GM21717 (cell line): ENCODE results near the gene HJV.
A peak's percentile ranks its signal among the peaks of the same experiment; 100 is the strongest.
"Not testable (repeated sequence)": the region's sequence is repeated elsewhere in the genome, so short reads cannot be mapped to it uniquely, and the experiment has no call there.

Experiments
- ATAC-seq: cut with Tn5 transposase; IDR thresholded peaks from one replicate; pipeline ENCODE4 v1.9.1; 2021; ENCODE audit warnings: mild to moderate bottlenecking, moderate library complexity; ENCODE audit not compliant: unreplicated experiment

Gene HJV

GRCh38 chr1:146021622-146022402 is at the start of gene HJV:
HJV (minus strand) TSS chr1:146021735; CDS start chr1:146020231, 1,504 bp downstream.
- ATAC-seq = no peak

- not testable (repeated sequence) for ATAC-seq
Observed at GRCh38 chr1:146059148-146059547, 37.6 kb upstream of the HJV start.

- ATAC-seq = peak; percentile 73
Observed at GRCh38 chr1:146051852-146052676, 30.5 kb upstream of the HJV start.

GRCh38 chr1:146051452-146051851 is 29.9 kb upstream of the HJV start:
- no peak for ATAC-seq

GRCh38 chr1:146050652-146050963 is 29.1 kb upstream of the HJV start:
- ATAC-seq = not testable (repeated sequence)

GRCh38 chr1:146049866-146050651 is 28.5 kb upstream of the HJV start:
- not testable (repeated sequence) for ATAC-seq

GRCh38 chr1:146049436-146049835 is 27.9 kb upstream of the HJV start:
- ATAC-seq = no peak

- not testable (repeated sequence) for ATAC-seq
Observed at GRCh38 chr1:146048514-146049115, 27.1 kb upstream of the HJV start.

GRCh38 chr1:146046664-146047063 is 25.1 kb upstream of the HJV start:
- ATAC-seq = no peak

GRCh38 chr1:146039844-146040194 is 18.3 kb upstream of the HJV start:
- ATAC-seq = no peak

GRCh38 chr1:146036965-146037646 is 15.6 kb upstream of the HJV start:
- peak; percentile 18 for ATAC-seq

GRCh38 chr1:146036241-146036964 is 14.9 kb upstream of the HJV start:
- no peak for ATAC-seq

- ATAC-seq = no peak
Observed at GRCh38 chr1:146035048-146035423, 13.5 kb upstream of the HJV start.

GRCh38 chr1:146032631-146033219 is 11.2 kb upstream of the HJV start:
- ATAC-seq = no peak

- no peak for ATAC-seq
Observed at GRCh38 chr1:146031476-146031875, 9.9 kb upstream of the HJV start.

GRCh38 chr1:146029117-146029516 is 7.6 kb upstream of the HJV start:
- ATAC-seq = no peak

GRCh38 chr1:146026650-146027049 is 5.1 kb upstream of the HJV start:
- ATAC-seq = not testable (repeated sequence)

- ATAC-seq = not testable (repeated sequence)
Observed at GRCh38 chr1:146025787-146026495, 4.4 kb upstream of the HJV start.
